ENCODE results near the gene LRRC46. TPM values are rescaled to one million over a fixed set of nuclear protein-coding genes. Genes with fewer than 3 reads are reported as not detected.
A peak's percentile ranks its signal among the peaks of the same experiment; 100 is the strongest.

The LRRC46 gene
- total and polyA plus RNA-seq, 4 donors = 0.51 to 0.87 TPM; not detected in 2

GRCh38 chr17:47851764-47852112 lies 20.3 kb downstream of the LRRC46 start:
- no peak for ATAC-seq (ENCODE audit: low FRiP score)
- no peak for DNase-seq
- intact Hi-C loops (cut with DNase I) = loop anchor here in 1 of 2 donors (5.0 kb wide), 1 partner anchor 166 kb away; no protein-coding TSS in a partner anchor

GRCh38 chr17:47852113-47852949 lies 20.9 kb downstream of the LRRC46 start:
- no peaks in the 10 kb centered on the region for H3K4me1 ChIP-seq (ENCODE audit: control insufficient read depth in 1 of 2, insufficient read depth in 2 of 2, low read length in 2 of 2)
- H3K36me3 ChIP-seq (ENCODE audit: control insufficient read depth in 1 of 2, insufficient read depth in 2 of 2, low read length in 1 of 2) = no peaks in the 10 kb centered on the region
- ATAC-seq (ENCODE audit: low FRiP score) (no peak), DNase-seq (no peak)
- no peak overlapping the region for H3K4me3 ChIP-seq (ENCODE audit: low read length in 2 of 2)
- peaks cover 0 to 2% of the 10 kb centered on the region in 2 donors for H3K27me3 ChIP-seq (ENCODE audit: control insufficient read depth in 1 of 2, insufficient read depth in 2 of 2, low read length in 1 of 2)
- H3K9me3 ChIP-seq (ENCODE audit: control insufficient read depth, low read length) = no peaks in the 10 kb centered on the region
- no peak overlapping the region for H3K27ac ChIP-seq (ENCODE audit: low read depth in 1 of 2, low read length in 2 of 2)
- WGBS, 2 donors = 18 to 24% methylated on average over 32 of the region's 32 CpGs
- intact Hi-C loops (cut with DNase I) = loop anchor here in 1 of 2 donors (5.0 kb wide), 1 partner anchor 165 kb away; no protein-coding TSS in a partner anchor

More at GRCh38 chr17:47851764-47852112, 20.3 kb downstream of the LRRC46 start:
- no peaks in the 10 kb centered on the region for H3K36me3 ChIP-seq (ENCODE audit: control insufficient read depth in 1 of 2, insufficient read depth in 2 of 2, low read length in 1 of 2)
- no peak overlapping the region for H3K27ac ChIP-seq (ENCODE audit: low read depth in 1 of 2, low read length in 2 of 2)
- H3K4me3 ChIP-seq (ENCODE audit: low read length in 2 of 2) = no peak overlapping the region
- H3K9me3 ChIP-seq (ENCODE audit: control insufficient read depth, low read length) = no peaks in the 10 kb centered on the region
- 29 to 31% methylated on average over 11 of the region's 11 CpGs for WGBS, 2 donors
- H3K27me3 ChIP-seq (ENCODE audit: control insufficient read depth in 1 of 2, insufficient read depth in 2 of 2, low read length in 1 of 2) = peaks cover 0 to 2% of the 10 kb centered on the region in 2 donors
- no peaks in the 10 kb centered on the region for H3K4me1 ChIP-seq (ENCODE audit: control insufficient read depth in 1 of 2, insufficient read depth in 2 of 2, low read length in 2 of 2)

- 14 to 39% methylated on average over 5 of the region's 5 CpGs for WGBS, 2 donors
- no peak for ATAC-seq (ENCODE audit: low FRiP score)
Observed at GRCh38 chr17:47853616-47854015, 22.1 kb downstream of the LRRC46 start.

GRCh38 chr17:47855737-47856136 lies 24.3 kb downstream of the LRRC46 start:
- H3K27me3 ChIP-seq (ENCODE audit: control insufficient read depth in 1 of 2, insufficient read depth in 2 of 2, low read length in 1 of 2) = peaks cover 0 to 2% of the 10 kb centered on the region in 2 donors
- H3K4me1 ChIP-seq (ENCODE audit: control insufficient read depth in 1 of 2, insufficient read depth in 2 of 2, low read length in 2 of 2) = no peaks in the 10 kb centered on the region
- no peaks in the 10 kb centered on the region for H3K36me3 ChIP-seq (ENCODE audit: control insufficient read depth in 1 of 2, insufficient read depth in 2 of 2, low read length in 1 of 2)
- intact Hi-C loops (cut with DNase I) = no loop called here
- no peak overlapping the region for H3K27ac ChIP-seq (ENCODE audit: low read depth in 1 of 2, low read length in 2 of 2)
- ATAC-seq (ENCODE audit: low FRiP score) (no peak), DNase-seq (no peak)
- no peak overlapping the region for H3K4me3 ChIP-seq (ENCODE audit: low read length in 2 of 2)
- 19 to 27% methylated on average over 3 of the region's 3 CpGs for WGBS, 2 donors
- no peaks in the 10 kb centered on the region for H3K9me3 ChIP-seq (ENCODE audit: control insufficient read depth, low read length)

More at GRCh38 chr17:47853616-47854015, 22.1 kb downstream of the LRRC46 start:
- no peaks in the 10 kb centered on the region for H3K9me3 ChIP-seq (ENCODE audit: control insufficient read depth, low read length)
- DNase-seq = no peak
- H3K27ac ChIP-seq (ENCODE audit: low read depth in 1 of 2, low read length in 2 of 2) = no peak overlapping the region
- H3K4me3 ChIP-seq (ENCODE audit: low read length in 2 of 2) = no peak overlapping the region
- no peaks in the 10 kb centered on the region for H3K36me3 ChIP-seq (ENCODE audit: control insufficient read depth in 1 of 2, insufficient read depth in 2 of 2, low read length in 1 of 2)
- intact Hi-C loops (cut with DNase I) = loop anchor here in 1 of 2 donors (5.0 kb wide), 1 partner anchor 164 kb away; no protein-coding TSS in a partner anchor
- H3K27me3 ChIP-seq (ENCODE audit: control insufficient read depth in 1 of 2, insufficient read depth in 2 of 2, low read length in 1 of 2) = peaks cover 0 to 2% of the 10 kb centered on the region in 2 donors
- H3K4me1 ChIP-seq (ENCODE audit: control insufficient read depth in 1 of 2, insufficient read depth in 2 of 2, low read length in 2 of 2) = no peaks in the 10 kb centered on the region

GRCh38 chr17:47856830-47857229 lies 25.4 kb downstream of the LRRC46 start:
- Histone ChIP-seq H3K27me3 (ENCODE audit: control insufficient read depth in 1 of 2, insufficient read depth in 2 of 2, low read length in 1 of 2) (no peaks in the 10 kb centered on the region), H3K9me3 (ENCODE audit: control insufficient read depth, low read length) (no peaks in the 10 kb centered on the region), H3K27ac (ENCODE audit: low read depth in 1 of 2, low read length in 2 of 2) (no peak overlapping the region), H3K4me3 (ENCODE audit: low read length in 2 of 2) (no peak overlapping the region), H3K4me1 (ENCODE audit: control insufficient read depth in 1 of 2, insufficient read depth in 2 of 2, low read length in 2 of 2) (no peaks in the 10 kb centered on the region), H3K36me3 (ENCODE audit: control insufficient read depth in 1 of 2, insufficient read depth in 2 of 2, low read length in 1 of 2) (no peaks in the 10 kb centered on the region)
- ATAC-seq (ENCODE audit: low FRiP score) = no peak
- no peak for DNase-seq
- intact Hi-C loops (cut with DNase I) = no loop called here

- no peak overlapping the region for H3K27ac ChIP-seq (ENCODE audit: low read depth in 1 of 2, low read length in 2 of 2)
- H3K4me3 ChIP-seq (ENCODE audit: low read length in 2 of 2) = no peak overlapping the region
- DNase-seq (no peak), ATAC-seq (ENCODE audit: low FRiP score) (no peak)
- WGBS, 2 donors = 77 to 80% methylated on average over 16 of the region's 16 CpGs
- H3K27me3 ChIP-seq (ENCODE audit: control insufficient read depth in 1 of 2, insufficient read depth in 2 of 2, low read length in 1 of 2) = no peaks in the 10 kb centered on the region
- no peaks in the 10 kb centered on the region for H3K4me1 ChIP-seq (ENCODE audit: control insufficient read depth in 1 of 2, insufficient read depth in 2 of 2, low read length in 2 of 2)
- intact Hi-C loops (cut with DNase I) = no loop called here
- H3K9me3 ChIP-seq (ENCODE audit: control insufficient read depth, low read length) = no peaks in the 10 kb centered on the region
- no peaks in the 10 kb centered on the region for H3K36me3 ChIP-seq (ENCODE audit: control insufficient read depth in 1 of 2, insufficient read depth in 2 of 2, low read length in 1 of 2)
Observed at GRCh38 chr17:47857551-47858455, 26.3 kb downstream of the LRRC46 start.

GRCh38 chr17:47860386-47860785 lies 28.9 kb downstream of the LRRC46 start:
- no peaks in the 10 kb centered on the region for H3K9me3 ChIP-seq (ENCODE audit: control insufficient read depth, low read length)
- no peaks in the 10 kb centered on the region for H3K4me1 ChIP-seq (ENCODE audit: control insufficient read depth in 1 of 2, insufficient read depth in 2 of 2, low read length in 2 of 2)
- WGBS, 2 donors = 67 to 68% methylated on average over 5 of the region's 5 CpGs
- H3K27ac ChIP-seq (ENCODE audit: low read depth in 1 of 2, low read length in 2 of 2) = no peak overlapping the region
- ATAC-seq (ENCODE audit: low FRiP score) = no peak
- H3K4me3 ChIP-seq (ENCODE audit: low read length in 2 of 2) = no peak overlapping the region
- no peaks in the 10 kb centered on the region for H3K27me3 ChIP-seq (ENCODE audit: control insufficient read depth in 1 of 2, insufficient read depth in 2 of 2, low read length in 1 of 2)
- H3K36me3 ChIP-seq (ENCODE audit: control insufficient read depth in 1 of 2, insufficient read depth in 2 of 2, low read length in 1 of 2) = no peaks in the 10 kb centered on the region
- intact Hi-C loops (cut with DNase I) = no loop called here
- no peak for DNase-seq

GRCh38 chr17:47862621-47863440 lies 31.4 kb downstream of the LRRC46 start:
- no peaks in the 10 kb centered on the region for H3K27me3 ChIP-seq (ENCODE audit: control insufficient read depth in 1 of 2, insufficient read depth in 2 of 2, low read length in 1 of 2)
- ATAC-seq (ENCODE audit: low FRiP score) = peak; percentile 27
- 64 to 65% methylated on average over 7 of the region's 7 CpGs for WGBS, 2 donors

More at GRCh38 chr17:47862621-47863440, 31.4 kb downstream of the LRRC46 start:
- no peaks in the 10 kb centered on the region for H3K4me1 ChIP-seq (ENCODE audit: control insufficient read depth in 1 of 2, insufficient read depth in 2 of 2, low read length in 2 of 2)
- no peaks in the 10 kb centered on the region for H3K36me3 ChIP-seq (ENCODE audit: control insufficient read depth in 1 of 2, insufficient read depth in 2 of 2, low read length in 1 of 2)
- intact Hi-C loops (cut with DNase I) = no loop called here
- no peak overlapping the region for H3K27ac ChIP-seq (ENCODE audit: low read depth in 1 of 2, low read length in 2 of 2)
- DNase-seq = no peak
- H3K4me3 ChIP-seq (ENCODE audit: low read length in 2 of 2) = no peak overlapping the region
- H3K9me3 ChIP-seq (ENCODE audit: control insufficient read depth, low read length) = no peaks in the 10 kb centered on the region
